Activated CD4-positive, alpha-beta T cell treated with anti-CD3 and anti-CD28 coated beads, Interleukin-2, amount 50 U/mL, for 16 hours (primary cell): ENCODE measurements around the gene SMIM29.

ENCODE experiments used
- DNase-seq: peaks from one replicate; pipeline ENCODE4 v3.0.0-alpha.2; 2020

The SMIM29 gene

GRCh38 chr6:34223956-34224940 is 24.6 kb downstream of the SMIM29 start:
- DNase-seq, result peak; percentile 95

GRCh38 chr6:34223381-34223955 is 25.3 kb downstream of the SMIM29 start:
- DNase-seq, result no peak

GRCh38 chr6:34218691-34219090 is 30.1 kb downstream of the SMIM29 start:
- DNase-seq, result no peak

- no peak for DNase-seq
These were observed 35.0 kb downstream of the SMIM29 start for GRCh38 chr6:34213772-34214171.

- no peak for DNase-seq
These were observed 40.9 kb downstream of the SMIM29 start for GRCh38 chr6:34207695-34208443.

GRCh38 chr6:34206726-34207125 is 42.1 kb downstream of the SMIM29 start:
- DNase-seq, result no peak

GRCh38 chr6:34205916-34206315 is 42.9 kb downstream of the SMIM29 start:
- DNase-seq, result no peak

GRCh38 chr6:34205466-34205865 is 43.3 kb downstream of the SMIM29 start:
- DNase-seq, result no peak

GRCh38 chr6:34204693-34205092 is 44.1 kb downstream of the SMIM29 start:
- no peak for DNase-seq

GRCh38 chr6:34202329-34203201 is 46.2 kb downstream of the SMIM29 start:
- DNase-seq, result no peak

- DNase-seq, result no peak
These were observed 47.2 kb downstream of the SMIM29 start for GRCh38 chr6:34201455-34202107.

GRCh38 chr6:34200340-34200971 is 48.4 kb downstream of the SMIM29 start:
- DNase-seq, result no peak

GRCh38 chr6:34196833-34197195 is 52.0 kb downstream of the SMIM29 start:
- no peak for DNase-seq
